ENCODE measurements around the gene IRAK1.
A peak's percentile ranks its signal among the peaks of the same experiment; 100 is the strongest.
"Not testable (repeated sequence)": the region's sequence is repeated elsewhere in the genome, so short reads cannot be mapped to it uniquely, and the experiment has no call there.

Gene IRAK1

GRCh38 chrX:153984351-153985178 is 35.1 kb downstream of the IRAK1 start:
- H3K27ac Mint-ChIP-seq, result peak overlapping the region; percentile 97
- H3K4me3 Mint-ChIP-seq, result peak overlapping the region; percentile 71
- peaks cover 53% of the 10 kb centered on the region for H3K27me3 Mint-ChIP-seq
- peak; percentile 61 for DNase-seq
- no peaks in the 10 kb centered on the region for H3K9me3 Mint-ChIP-seq
- H3K4me1 Mint-ChIP-seq (ENCODE audit: low read depth), result peaks cover 60% of the 10 kb centered on the region
- H3K36me3 Mint-ChIP-seq (ENCODE audit: low read depth), result no peaks in the 10 kb centered on the region

GRCh38 chrX:153983321-153983801 is 36.3 kb downstream of the IRAK1 start:
- peak; percentile 46 for DNase-seq
- H3K9me3 Mint-ChIP-seq, result no peaks in the 10 kb centered on the region
- H3K36me3 Mint-ChIP-seq (ENCODE audit: low read depth), result no peaks in the 10 kb centered on the region
- peak overlapping the region; percentile 88 for H3K27ac Mint-ChIP-seq
- peaks cover 56% of the 10 kb centered on the region for H3K4me1 Mint-ChIP-seq (ENCODE audit: low read depth)
- peaks cover 49% of the 10 kb centered on the region for H3K27me3 Mint-ChIP-seq
- no peak overlapping the region for H3K4me3 Mint-ChIP-seq

- H3K9me3 Mint-ChIP-seq, result no peaks in the 10 kb centered on the region
- H3K4me3 Mint-ChIP-seq, result peak overlapping the region; percentile 37
- peak; percentile 71 for DNase-seq
- peaks cover 53% of the 10 kb centered on the region for H3K4me1 Mint-ChIP-seq (ENCODE audit: low read depth)
- H3K36me3 Mint-ChIP-seq (ENCODE audit: low read depth), result no peaks in the 10 kb centered on the region
- H3K27me3 Mint-ChIP-seq, result peaks cover 44% of the 10 kb centered on the region
- H3K27ac Mint-ChIP-seq, result peak overlapping the region; percentile 88
These were observed 37.8 kb downstream of the IRAK1 start for GRCh38 chrX:153981771-153982533.

GRCh38 chrX:153981231-153981630 is 38.5 kb downstream of the IRAK1 start:
- DNase-seq, result no peak
- Mint-ChIP-seq H3K36me3 (ENCODE audit: low read depth) (no peaks in the 10 kb centered on the region), H3K4me1 (ENCODE audit: low read depth) (peaks cover 52% of the 10 kb centered on the region), H3K27ac (peak overlapping the region; percentile 88), H3K27me3 (peaks cover 42% of the 10 kb centered on the region), H3K4me3 (peak overlapping the region; percentile 37), H3K9me3 (no peaks in the 10 kb centered on the region)

- Mint-ChIP-seq H3K27me3 (peaks cover 46% of the 10 kb centered on the region), H3K27ac (peak overlapping the region; percentile 88), H3K4me3 (peak overlapping the region; percentile 67), H3K4me1 (ENCODE audit: low read depth) (peaks cover 53% of the 10 kb centered on the region)
- H3K36me3 Mint-ChIP-seq (ENCODE audit: low read depth); DNase-seq; H3K9me3 Mint-ChIP-seq: not testable (repeated sequence)
These were observed 39.3 kb downstream of the IRAK1 start for GRCh38 chrX:153980394-153980793.

GRCh38 chrX:153974726-153975286 is 44.9 kb downstream of the IRAK1 start:
- Mint-ChIP-seq H3K36me3 (ENCODE audit: low read depth) (peaks cover 18% of the 10 kb centered on the region), H3K27ac (peak overlapping the region; percentile 94), H3K4me3 (peak overlapping the region; percentile 83), H3K4me1 (ENCODE audit: low read depth) (peaks cover 25% of the 10 kb centered on the region), H3K9me3 (no peaks in the 10 kb centered on the region), H3K27me3 (peaks cover 3% of the 10 kb centered on the region)
- no peak for DNase-seq

GRCh38 chrX:153974003-153974725 is 45.5 kb downstream of the IRAK1 start:
- no peaks in the 10 kb centered on the region for H3K9me3 Mint-ChIP-seq
- H3K4me3 Mint-ChIP-seq, result peak overlapping the region; percentile 83
- H3K27ac Mint-ChIP-seq, result peak overlapping the region; percentile 94
- DNase-seq, result no peak
- peaks cover 25% of the 10 kb centered on the region for H3K4me1 Mint-ChIP-seq (ENCODE audit: low read depth)
- peaks cover 24% of the 10 kb centered on the region for H3K36me3 Mint-ChIP-seq (ENCODE audit: low read depth)
- H3K27me3 Mint-ChIP-seq, result peaks cover 3% of the 10 kb centered on the region

GRCh38 chrX:153973127-153974002 is 46.3 kb downstream of the IRAK1 start:
- Mint-ChIP-seq H3K36me3 (ENCODE audit: low read depth) (peaks cover 32% of the 10 kb centered on the region), H3K4me3 (peak overlapping the region; percentile 83), H3K27ac (peak overlapping the region; percentile 94), H3K9me3 (no peaks in the 10 kb centered on the region), H3K27me3 (peaks cover 3% of the 10 kb centered on the region), H3K4me1 (ENCODE audit: low read depth) (peaks cover 26% of the 10 kb centered on the region)
- no peak for DNase-seq

GRCh38 chrX:153972368-153973126 is 47.2 kb downstream of the IRAK1 start, which contains the start of gene TMEM187:
Gene TMEM187, plus strand, starts transcription at chrX:153972754. Its CDS starts 9,309 bp downstream, at chrX:153982063.
- Mint-ChIP-seq H3K27ac (peak within 1 kb of the TSS; percentile 100), H3K4me3 (peak within 1 kb of the TSS; percentile 100), H3K27me3 (peaks cover 3% of the 10 kb centered on the region), H3K36me3 (ENCODE audit: low read depth) (peaks cover 40% of the 10 kb centered on the region), H3K9me3 (no peaks in the 10 kb centered on the region), H3K4me1 (ENCODE audit: low read depth) (peaks cover 34% of the 10 kb centered on the region)
- DNase-seq, result peak; percentile 94

- no peaks in the 10 kb centered on the region for H3K9me3 Mint-ChIP-seq
- peaks cover 49% of the 10 kb centered on the region for H3K36me3 Mint-ChIP-seq (ENCODE audit: low read depth)
- H3K4me3 Mint-ChIP-seq, result peak within 1 kb of the TSS; percentile 100
- DNase-seq, result peak; percentile 96
- peak within 1 kb of the TSS; percentile 100 for H3K27ac Mint-ChIP-seq
- H3K27me3 Mint-ChIP-seq, result peaks cover 3% of the 10 kb centered on the region
- H3K4me1 Mint-ChIP-seq (ENCODE audit: low read depth), result peaks cover 42% of the 10 kb centered on the region
These were observed 48.0 kb downstream of the IRAK1 start, which contains the start of gene HCFC1 for GRCh38 chrX:153971450-153972367. Gene HCFC1, minus strand, starts transcription at chrX:153971818. Its CDS starts 978 bp downstream, at chrX:153970840.

- H3K36me3 Mint-ChIP-seq (ENCODE audit: low read depth), result peaks cover 55% of the 10 kb centered on the region
- no peaks in the 10 kb centered on the region for H3K9me3 Mint-ChIP-seq
- H3K4me3 Mint-ChIP-seq, result peak overlapping the region; percentile 100
- H3K4me1 Mint-ChIP-seq (ENCODE audit: low read depth), result peaks cover 48% of the 10 kb centered on the region
- peak; percentile 94 for DNase-seq
- H3K27ac Mint-ChIP-seq, result peak overlapping the region; percentile 100
- peaks cover 3% of the 10 kb centered on the region for H3K27me3 Mint-ChIP-seq
These were observed 48.6 kb downstream of the IRAK1 start for GRCh38 chrX:153971124-153971449.

All from activated T-cell treated with anti-CD3 and anti-CD28 coated beads, Interleukin-2, amount 50 U/mL, for 24 hours (primary cell).